Measurements from ENCODE around the gene MEF2D. TPM values are rescaled to one million over a fixed set of nuclear protein-coding genes. Genes with fewer than 3 reads are reported as not detected.

MEF2D gene
- total and polyA plus RNA-seq, 2 donors (not counting 1 experiment from before 2014, with no cell fraction given), result 65.6 to 128 TPM

DNA sequence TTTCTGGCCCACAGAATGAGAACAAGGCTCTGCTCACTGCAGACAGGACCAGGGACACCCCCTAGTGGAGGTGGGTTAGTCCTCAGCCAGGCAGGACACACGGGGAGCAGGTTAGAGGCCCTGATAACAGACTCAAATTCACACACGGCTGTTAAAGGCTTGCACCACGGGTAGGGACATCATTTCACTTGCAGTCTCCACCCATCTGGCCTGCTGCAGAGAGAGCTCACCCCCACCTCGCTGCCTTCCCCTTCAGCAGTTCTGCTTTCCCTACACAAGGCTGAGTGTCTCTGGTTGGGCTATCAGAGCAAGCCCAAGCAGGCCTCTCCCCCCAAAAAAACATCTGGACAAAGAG lies 20.6 kb downstream of the MEF2D start:
- ATAC-seq (ENCODE audit: low read depth) (no peak), DNase-seq (no peak)
- Histone ChIP-seq H3K27me3 (replicated peaks in 1 of 4; ENCODE audit: control extremely low read depth in 1 of 4, control insufficient read depth in 3 of 4, insufficient read depth in 4 of 4, low read length in 3 of 4) (no peaks in the 10 kb centered on the region), H3K4me2 (replicated peaks; ENCODE audit: low read depth, low read length, poor library complexity, severe bottlenecking) (peak overlapping the region; percentile 63), H3K27ac (ENCODE audit: low read length in 2 of 2) (peak overlapping the region in 1 of 2 donors; percentile 72), H3K9ac (ENCODE audit: low read length) (no peak overlapping the region), H4K20me1 (ENCODE audit: control insufficient read depth, insufficient read depth, low read length, poor library complexity, severe bottlenecking) (peaks cover 94% of the 10 kb centered on the region), H2AFZ (ENCODE audit: insufficient read depth, low read depth, low read length, poor library complexity, severe bottlenecking) (no peak overlapping the region), H3K79me2 (ENCODE audit: control insufficient read depth, insufficient read depth, low read length) (peaks cover 80% of the 10 kb centered on the region), H3K9me3 (ENCODE audit: control extremely low read depth in 1 of 3, control insufficient read depth in 2 of 3, insufficient read depth in 1 of 3, low read length in 2 of 3) (no peaks in the 10 kb centered on the region), H3K36me3 (replicated peaks in 1 of 2; ENCODE audit: control extremely low read depth in 1 of 2, control insufficient read depth in 1 of 2, extremely low read depth in 1 of 2, insufficient read depth in 2 of 2, low read length in 1 of 2) (peaks cover 7 to 92% of the 10 kb centered on the region in 2 experiments), H3K4me1 (ENCODE audit: control insufficient read depth in 2 of 2, insufficient read depth in 2 of 2, low read length in 2 of 2) (peaks cover 16 to 39% of the 10 kb centered on the region in 2 donors), H3K4me3 (ENCODE audit: control extremely low read depth in 1 of 5, extremely low read depth in 1 of 5, insufficient read depth in 1 of 5, low read depth in 2 of 5, low read length in 4 of 5) (no peak overlapping the region)
- intact Hi-C loops (cut with micrococcal nuclease), result loop anchor here (1.0 to 2.0 kb wide), 6 partner anchors 12 to 128 kb away; partner anchors contain the start of genes GPATCH4 and MEF2D
- Mint-ChIP-seq H3K4me1 (peaks cover 52% of the 10 kb centered on the region), H3K27me3 (no peaks in the 10 kb centered on the region), H3K27ac (peak overlapping the region; percentile 93), H3K4me3 (no peak overlapping the region), H3K9me3 (ENCODE audit: insufficient read depth) (no peaks in the 10 kb centered on the region)
- TF ChIP-seq, protein P1, sequence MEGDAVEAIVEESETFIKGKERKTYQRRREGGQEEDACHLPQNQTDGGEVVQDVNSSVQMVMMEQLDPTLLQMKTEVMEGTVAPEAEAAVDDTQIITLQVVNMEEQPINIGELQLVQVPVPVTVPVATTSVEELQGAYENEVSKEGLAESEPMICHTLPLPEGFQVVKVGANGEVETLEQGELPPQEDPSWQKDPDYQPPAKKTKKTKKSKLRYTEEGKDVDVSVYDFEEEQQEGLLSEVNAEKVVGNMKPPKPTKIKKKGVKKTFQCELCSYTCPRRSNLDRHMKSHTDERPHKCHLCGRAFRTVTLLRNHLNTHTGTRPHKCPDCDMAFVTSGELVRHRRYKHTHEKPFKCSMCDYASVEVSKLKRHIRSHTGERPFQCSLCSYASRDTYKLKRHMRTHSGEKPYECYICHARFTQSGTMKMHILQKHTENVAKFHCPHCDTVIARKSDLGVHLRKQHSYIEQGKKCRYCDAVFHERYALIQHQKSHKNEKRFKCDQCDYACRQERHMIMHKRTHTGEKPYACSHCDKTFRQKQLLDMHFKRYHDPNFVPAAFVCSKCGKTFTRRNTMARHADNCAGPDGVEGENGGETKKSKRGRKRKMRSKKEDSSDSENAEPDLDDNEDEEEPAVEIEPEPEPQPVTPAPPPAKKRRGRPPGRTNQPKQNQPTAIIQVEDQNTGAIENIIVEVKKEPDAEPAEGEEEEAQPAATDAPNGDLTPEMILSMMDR (IDR thresholded peaks at IDR 0.05), result no peak
- no peak for TF ChIP-seq EZH2 (IDR thresholded peaks at IDR 0.05; ENCODE audit: borderline replicate concordance, insufficient read depth, low read depth, low read length, poor library complexity, severe bottlenecking)
- ChIA-PET CTCF (interaction anchor here (0.6 to 15.5 kb wide), 45 partner anchors 9 to 210 kb away, joined by 3 to 383 read pairs (median 7); partner anchors contain the start of genes GPATCH4, MEF2D, NAXE and NES), POLR2A (interaction anchor here (0.6 to 2.3 kb wide), 7 partner anchors 9 to 128 kb away, joined by 3 to 46 read pairs (median 5); partner anchors contain the start of gene MEF2D)
- WGBS (ENCODE audit: insufficient coverage), result 39% methylated on average over 4 of the region's 4 CpGs
